Gastrocnemius medialis (tissue), 4 donors: ENCODE data around the gene PIAS4. TPM values are rescaled to one million over a fixed set of nuclear protein-coding genes. Genes with fewer than 3 reads are reported as not detected.
"Not testable (repeated sequence)": the region's sequence is repeated elsewhere in the genome, so short reads cannot be mapped to it uniquely, and the experiment has no call there.

Experiments
- ATAC-seq, 2 donors: fragments of 150-250 bp; one replicate each; pipeline ENCODE4 v1.9.1; 2016
- DNase-seq, 2 donors: peaks; one replicate each; pipeline ENCODE4 v3.0.0-alpha.2; 2019
- H3K27ac ChIP-seq, 4 donors: fragments of 200-600 bp; sonication (generic); 1 replicate in 1 of 4; 2 replicates in 3 of 4; pipeline ENCODE4 v1.5.1; 2016 to 2018; ENCODE audit warnings: mild to moderate bottlenecking in 2 of 4, moderate library complexity in 1 of 4
- H3K27me3 ChIP-seq, 3 donors: fragments of 200-600 bp; sonication (generic) in 2 of 3; 1 replicate in 1 of 3; 2 replicates in 2 of 3; pipeline versions ENCODE4 v1.5.1 to v1.6.0; 2016 to 2019; ENCODE audit warnings: mild to moderate bottlenecking in 1 of 3, moderate library complexity in 1 of 3
- H3K36me3 ChIP-seq, 2 donors: fragments of 200-600 bp; sonication (generic) in 1 of 2; one replicate each; pipeline ENCODE4 v1.5.1; 2017 to 2018
- H3K4me1 ChIP-seq, 2 donors: fragments of 200-600 bp; sonication (generic) in 1 of 2; one replicate each; pipeline ENCODE4 v1.5.1; 2016 to 2017; ENCODE audit warnings: mild to moderate bottlenecking in 2 of 2
- H3K4me3 ChIP-seq, 4 donors: fragments of 200-600 bp; sonication (generic) in 3 of 4; 1 replicate in 1 of 4; 2 replicates in 3 of 4; pipeline ENCODE4 v1.5.1; 2016 to 2019; ENCODE audit warnings: mild to moderate bottlenecking in 2 of 4
- H3K9me3 ChIP-seq, 3 donors: fragments of 200-600 bp; sonication (generic) in 2 of 3; 1 replicate in 1 of 3; 2 replicates in 2 of 3; pipeline ENCODE4 v1.5.1; 2016 to 2019
- POLR2A ChIP-seq, 2 donors: fragments of 450-650 bp; IDR thresholded peaks; one replicate each; pipeline ENCODE4 v1.6.1; 2017; ENCODE audit warnings: antibody characterized with exemption in 2 of 2, mild to moderate bottlenecking in 2 of 2, moderate library complexity in 2 of 2
- in situ Hi-C, 4 donors: fragments of 200-750 bp; cut with MboI; loops; one replicate each; pipeline versions ENCODE4 v1.15.0 to v1.8.0; 2017; ENCODE audit warnings: low sequenced_read_pairs in 4 of 4
- intact Hi-C: fragments of 100-400 bp; cut with DNase I; formaldehyde crosslinking; loops from one replicate; pipeline ENCODE4 v1.15.1; 2023; ENCODE audit warnings: low total_unique reads
- total RNA-seq, 4 donors: library from RNA; depleted of rRNA; stranded (reverse); fragments of >200 nt; gene quantifications; one replicate each; pipeline versions ENCODE4 v1.1.0 to v1.2.3, GENCODE V29; 2016
- TF ChIP-seq, protein P1 (sequence below), 5 experiments: fragments of 450-650 bp in 3 of 5; fragments of 200-600 bp in 2 of 5; sonication (generic) in 2 of 5; IDR thresholded peaks in 4 of 5; conservative IDR thresholded peaks in 1 of 5; 1 replicate in 4 of 5; 2 replicates in 1 of 5; pipeline ENCODE4 v1.5.1; 2016 to 2019; ENCODE audit warnings: antibody characterized with exemption in 5 of 5, mild to moderate bottlenecking in 3 of 5, moderate library complexity in 3 of 5

Gene PIAS4
- total RNA-seq, 4 donors from 2014 or later: 15.5 to 20.0 (median 17.5) TPM

GRCh38 chr19:3963458-3964255 is 43.9 kb upstream of the PIAS4 start:
- Histone ChIP-seq H3K4me3 (no peak overlapping the region), H3K27ac (peak overlapping the region; percentile 28 to 99 (median 70)), H3K27me3 (no peaks in the 10 kb centered on the region), H3K9me3 (no peaks in the 10 kb centered on the region), H3K4me1 (peaks cover 21 to 29% of the 10 kb centered on the region in 2 donors), H3K36me3 (peaks cover 0 to 83% of the 10 kb centered on the region in 2 donors)
- ATAC-seq (no peak), DNase-seq (no peak)
- in situ Hi-C loops: no loop called here
- intact Hi-C loops: no loop called here
- TF ChIP-seq, protein P1, sequence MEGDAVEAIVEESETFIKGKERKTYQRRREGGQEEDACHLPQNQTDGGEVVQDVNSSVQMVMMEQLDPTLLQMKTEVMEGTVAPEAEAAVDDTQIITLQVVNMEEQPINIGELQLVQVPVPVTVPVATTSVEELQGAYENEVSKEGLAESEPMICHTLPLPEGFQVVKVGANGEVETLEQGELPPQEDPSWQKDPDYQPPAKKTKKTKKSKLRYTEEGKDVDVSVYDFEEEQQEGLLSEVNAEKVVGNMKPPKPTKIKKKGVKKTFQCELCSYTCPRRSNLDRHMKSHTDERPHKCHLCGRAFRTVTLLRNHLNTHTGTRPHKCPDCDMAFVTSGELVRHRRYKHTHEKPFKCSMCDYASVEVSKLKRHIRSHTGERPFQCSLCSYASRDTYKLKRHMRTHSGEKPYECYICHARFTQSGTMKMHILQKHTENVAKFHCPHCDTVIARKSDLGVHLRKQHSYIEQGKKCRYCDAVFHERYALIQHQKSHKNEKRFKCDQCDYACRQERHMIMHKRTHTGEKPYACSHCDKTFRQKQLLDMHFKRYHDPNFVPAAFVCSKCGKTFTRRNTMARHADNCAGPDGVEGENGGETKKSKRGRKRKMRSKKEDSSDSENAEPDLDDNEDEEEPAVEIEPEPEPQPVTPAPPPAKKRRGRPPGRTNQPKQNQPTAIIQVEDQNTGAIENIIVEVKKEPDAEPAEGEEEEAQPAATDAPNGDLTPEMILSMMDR (IDR thresholded peaks at IDR 0.05 in 4 of 5, conservative IDR thresholded peaks at IDR 0.05 in 1 of 5): no peak
- no peak for TF ChIP-seq POLR2A (IDR thresholded peaks at IDR 0.05)

DNA sequence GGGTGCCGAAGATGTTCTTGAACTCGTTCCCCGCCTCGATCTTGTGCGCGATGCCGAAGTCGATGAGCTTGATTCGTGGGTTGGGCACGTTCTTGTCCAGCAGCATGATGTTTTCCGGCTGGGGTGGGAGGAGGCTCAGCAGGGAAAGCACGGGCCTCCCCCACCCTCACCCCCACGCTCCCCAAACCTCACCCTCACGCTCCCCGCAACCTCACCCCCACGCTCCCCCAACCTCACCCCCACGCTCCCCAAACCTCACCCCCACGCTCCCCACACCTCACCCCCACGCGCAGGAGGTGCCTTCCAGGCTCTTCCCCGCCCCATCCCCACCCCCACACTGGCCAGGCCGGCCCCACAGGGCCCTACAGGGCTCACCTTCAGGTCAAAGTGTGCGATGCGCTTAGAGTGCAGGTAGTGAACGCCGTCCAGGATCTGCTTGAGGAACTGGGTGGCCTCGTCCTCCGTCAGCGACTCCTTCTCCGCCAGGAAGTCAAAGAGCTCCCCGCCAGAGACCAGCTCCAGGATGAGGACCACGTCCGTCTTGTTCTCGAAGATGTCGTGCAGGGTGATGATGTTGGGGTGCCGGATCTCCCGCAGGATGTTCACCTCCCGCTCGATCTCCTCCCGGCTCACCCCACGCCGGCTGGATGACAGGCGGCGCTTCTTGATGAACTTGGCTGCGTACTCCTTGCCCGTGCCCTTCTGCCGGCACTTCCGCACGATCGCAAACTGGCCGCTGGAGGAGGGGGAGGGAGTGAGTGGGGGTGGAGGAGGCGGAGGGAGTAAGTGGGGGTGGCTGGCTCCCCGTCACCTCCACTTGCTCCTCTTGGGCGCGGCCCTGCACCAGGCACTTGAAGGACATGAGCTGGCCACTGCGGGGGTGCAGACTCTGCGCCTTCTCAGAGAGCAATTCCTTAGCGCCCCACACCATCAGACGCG is 43.0 kb upstream of the PIAS4 start:
- intact Hi-C loops: no loop called here

DNA sequence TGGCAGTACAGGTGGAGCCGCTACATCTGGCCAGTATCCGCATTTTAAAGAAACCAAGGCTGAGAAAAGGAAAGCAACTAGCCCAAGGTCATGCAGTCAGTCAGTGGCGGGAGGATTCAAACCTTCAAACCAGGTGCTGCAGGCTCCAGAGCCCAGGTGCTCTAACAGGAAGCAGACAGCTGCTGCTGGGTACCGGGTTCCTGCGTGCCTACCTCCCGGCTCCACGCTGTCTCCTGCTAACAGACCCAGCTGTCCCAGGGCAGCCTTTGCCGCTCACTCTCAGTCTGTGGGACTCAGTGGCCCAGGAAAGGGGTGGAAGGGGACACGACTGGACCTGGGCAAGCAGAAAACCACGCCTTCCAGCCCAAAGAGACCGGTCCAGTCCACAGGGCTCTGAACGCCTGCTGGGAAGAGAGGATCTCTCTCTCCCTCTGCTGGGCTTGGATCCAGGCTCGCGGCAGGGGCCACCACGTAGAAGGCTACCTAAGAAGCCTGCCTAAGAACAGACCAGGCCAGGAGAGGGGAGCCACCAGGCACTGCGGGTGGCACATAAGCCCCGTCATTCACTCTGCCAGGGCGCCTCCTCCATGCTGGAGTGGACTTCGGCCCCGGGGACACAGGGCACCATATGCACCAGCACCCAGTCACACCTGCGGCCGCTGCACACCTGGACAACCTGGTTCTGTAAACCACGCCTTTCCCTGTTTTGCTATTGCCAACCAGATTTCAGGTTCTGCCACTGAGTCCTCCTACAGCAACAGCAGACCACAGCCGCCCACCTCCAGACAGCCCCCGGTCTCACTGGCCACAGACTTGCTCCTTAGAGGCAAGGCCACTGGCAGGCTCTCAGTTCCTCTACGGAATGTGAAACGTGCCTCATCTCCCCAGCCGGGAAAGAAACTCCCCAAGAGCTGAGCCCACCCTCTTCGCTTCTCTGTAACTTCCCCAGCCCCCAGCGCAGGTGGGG is 41.2 kb upstream of the PIAS4 start:
- ATAC-seq: no peak
- no peaks in the 10 kb centered on the region for H3K9me3 ChIP-seq
- peaks cover 0 to 56% of the 10 kb centered on the region in 2 donors for H3K36me3 ChIP-seq
- H3K27me3 ChIP-seq: no peaks in the 10 kb centered on the region
- in situ Hi-C loops (no loop called here), intact Hi-C loops (no loop called here)
- peaks cover 41 to 42% of the 10 kb centered on the region in 2 donors for H3K4me1 ChIP-seq
- no peak for DNase-seq
- H3K27ac ChIP-seq: peak overlapping the region; percentile 97 to 100 (median 98)
- H3K4me3 ChIP-seq: no peak overlapping the region
- no peak for TF ChIP-seq POLR2A (IDR thresholded peaks at IDR 0.05)
- TF ChIP-seq, protein P1 (IDR thresholded peaks at IDR 0.05 in 4 of 5, conservative IDR thresholded peaks at IDR 0.05 in 1 of 5): no peak

More for the DNA sequence above, 43.0 kb upstream of the PIAS4 start:
- Histone ChIP-seq H3K4me1 (peaks cover 29 to 37% of the 10 kb centered on the region in 2 donors), H3K9me3 (no peaks in the 10 kb centered on the region), H3K27me3 (no peaks in the 10 kb centered on the region), H3K4me3 (no peak overlapping the region), H3K36me3 (peaks cover 0 to 74% of the 10 kb centered on the region in 2 donors), H3K27ac (peak overlapping the region; percentile 42 to 100 (median 98))
- TF ChIP-seq POLR2A (IDR thresholded peaks at IDR 0.05): no peak
- TF ChIP-seq, protein P1 (IDR thresholded peaks at IDR 0.05 in 4 of 5, conservative IDR thresholded peaks at IDR 0.05 in 1 of 5): no peak
- DNase-seq: no peak
- no peak for ATAC-seq
- in situ Hi-C loops: no loop called here

DNA sequence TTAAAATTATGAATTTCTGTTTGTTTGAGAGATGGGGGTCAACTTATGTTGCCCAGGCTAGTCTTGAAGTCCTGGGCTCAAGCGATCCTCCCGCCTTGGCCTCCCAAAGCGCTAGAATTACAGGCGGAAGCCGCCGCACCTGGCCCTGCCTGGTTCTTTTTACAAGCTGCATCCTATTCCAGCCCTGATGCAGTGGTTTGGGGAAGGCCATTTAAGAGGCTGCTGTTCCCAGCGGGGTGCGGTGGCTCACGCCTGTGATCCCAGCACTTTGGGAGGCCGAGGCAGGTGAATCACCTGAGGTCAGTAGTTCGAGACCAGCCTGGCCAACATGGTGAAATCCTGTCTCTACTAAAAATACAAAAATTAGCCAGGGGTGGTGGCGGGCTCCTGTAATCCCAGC is 39.6 kb upstream of the PIAS4 start:
- H3K9me3 ChIP-seq, H3K27me3 ChIP-seq, DNase-seq, in situ Hi-C loops, ATAC-seq: not testable (repeated sequence)
- Histone ChIP-seq H3K4me3 (peak overlapping the region in 1 of 4 donors; percentile 4), H3K36me3 (peaks cover 0 to 42% of the 10 kb centered on the region in 2 donors), H3K4me1 (peaks cover 42% of the 10 kb centered on the region in 2 donors), H3K27ac (peak overlapping the region; percentile 97 to 100 (median 98))
- intact Hi-C loops: loop anchor here (2.0 kb wide), 1 partner anchor 13 kb away; no protein-coding TSS in a partner anchor
